Fibroblast of skin of scalp (primary cell): Measurements from ENCODE around the gene ARAP1. TPM values are rescaled to one million over a fixed set of nuclear protein-coding genes. Genes with fewer than 3 reads are reported as not detected.
"Not testable (repeated sequence)": the region's sequence is repeated elsewhere in the genome, so short reads cannot be mapped to it uniquely, and the experiment has no call there.

Source experiments
- DNase-seq: peaks from one replicate; pipeline ENCODE4 v3.0.0-alpha.2; 2013
- polyA plus RNA-seq, 2 experiments: library from polyadenylated mRNA; unstranded; fragments of 120-200 nt; gene quantifications; one replicate each; pipeline ENCODE4 v1.2.1, GENCODE V29; 2013; ENCODE audit not compliant: insufficient read length in 2 of 2

The ARAP1 gene
- polyA plus RNA-seq (2013, experiment 1 of 2; ENCODE audit: insufficient read length): 44.6 TPM
- 40.7 TPM for polyA plus RNA-seq (2013, experiment 2 of 2; ENCODE audit: insufficient read length)

GRCh38 chr11:72752088-72752914, at the start of gene ARAP1:
Gene ARAP1, minus strand, starts transcription at chr11:72752408. Its CDS starts 25,280 bp downstream, at chr11:72727128.
- DNase-seq: peak; percentile 79

GRCh38 chr11:72799441-72799840, 47.2 kb upstream of the ARAP1 start:
- no peak for DNase-seq

- DNase-seq: no peak
Observed at GRCh38 chr11:72798361-72798760, 46.2 kb upstream of the ARAP1 start.

GRCh38 chr11:72793425-72794367, 41.5 kb upstream of the ARAP1 start, which contains the start of gene STARD10:
Gene STARD10, minus strand, starts transcription at chr11:72794047. Its CDS starts 12,866 bp downstream, at chr11:72781181.
- DNase-seq: peak; percentile 96

GRCh38 chr11:72793076-72793424, 40.8 kb upstream of the ARAP1 start:
- no peak for DNase-seq

GRCh38 chr11:72792437-72793021, 40.3 kb upstream of the ARAP1 start:
- DNase-seq: no peak

GRCh38 chr11:72791228-72791627, 39.0 kb upstream of the ARAP1 start:
- not testable (repeated sequence) for DNase-seq

- peak; percentile 93 for DNase-seq
Observed at GRCh38 chr11:72789493-72790131, 37.4 kb upstream of the ARAP1 start.

GRCh38 chr11:72788241-72788640, 36.0 kb upstream of the ARAP1 start:
- DNase-seq: no peak

GRCh38 chr11:72787216-72788104, 35.3 kb upstream of the ARAP1 start:
- DNase-seq: no peak

GRCh38 chr11:72786305-72787215, 34.4 kb upstream of the ARAP1 start:
- DNase-seq: no peak

- no peak for DNase-seq
Observed at GRCh38 chr11:72784662-72785061, 32.5 kb upstream of the ARAP1 start.

- no peak for DNase-seq
Observed at GRCh38 chr11:72783144-72783905, 31.1 kb upstream of the ARAP1 start.

- DNase-seq: no peak
Observed at GRCh38 chr11:72782081-72782920, 30.1 kb upstream of the ARAP1 start.

- peak; percentile 29 for DNase-seq
Observed at GRCh38 chr11:72781313-72782080, 29.3 kb upstream of the ARAP1 start.

GRCh38 chr11:72781063-72781312, 28.8 kb upstream of the ARAP1 start:
- DNase-seq: no peak

- DNase-seq: no peak
Observed at GRCh38 chr11:72780296-72781062, 28.3 kb upstream of the ARAP1 start.
